C4-2B (cell line): ENCODE results near the gene LBHD1.

ENCODE experiments used
- CTCF ChIP-seq: fragments of 450-650 bp; conservative IDR thresholded peaks from 2 replicates; pipeline ENCODE4 v1.5.1; 2017; ENCODE audit warnings: mild to moderate bottlenecking
- ZFX ChIP-seq: fragments of 450-650 bp; IDR thresholded peaks from 2 replicates; pipeline ENCODE4 v1.6.1; 2017

- TF ChIP-seq CTCF = no peak
- no peak for TF ChIP-seq ZFX
These were observed 44.4 kb downstream of the LBHD1 start for GRCh38 chr11:62627713-62628112.
